ENCODE data around the gene CCND1.

- TF ChIP-seq CTCF (IDR thresholded peaks at IDR 0.05) (no peak), EZH2 (IDR thresholded peaks at IDR 0.05) (no peak), EZH2phosphoT487 (IDR thresholded peaks at IDR 0.05) (no peak)
Observed at GRCh38 chr11:69674886-69675714, 34.1 kb downstream of the CCND1 start, which contains the start of gene LTO1.

Measured in neural progenitor cell (in vitro differentiated cells).